ENCODE data around the gene ZWILCH.
A peak's percentile ranks its signal among the peaks of the same experiment; 100 is the strongest.
"Not testable (repeated sequence)": the region's sequence is repeated elsewhere in the genome, so short reads cannot be mapped to it uniquely, and the experiment has no call there.

ZWILCH gene

GRCh38 chr15:66488525-66488924 is 16.6 kb upstream of the ZWILCH start:
- DNase-seq (ENCODE audit: low read depth): no peak

DNA sequence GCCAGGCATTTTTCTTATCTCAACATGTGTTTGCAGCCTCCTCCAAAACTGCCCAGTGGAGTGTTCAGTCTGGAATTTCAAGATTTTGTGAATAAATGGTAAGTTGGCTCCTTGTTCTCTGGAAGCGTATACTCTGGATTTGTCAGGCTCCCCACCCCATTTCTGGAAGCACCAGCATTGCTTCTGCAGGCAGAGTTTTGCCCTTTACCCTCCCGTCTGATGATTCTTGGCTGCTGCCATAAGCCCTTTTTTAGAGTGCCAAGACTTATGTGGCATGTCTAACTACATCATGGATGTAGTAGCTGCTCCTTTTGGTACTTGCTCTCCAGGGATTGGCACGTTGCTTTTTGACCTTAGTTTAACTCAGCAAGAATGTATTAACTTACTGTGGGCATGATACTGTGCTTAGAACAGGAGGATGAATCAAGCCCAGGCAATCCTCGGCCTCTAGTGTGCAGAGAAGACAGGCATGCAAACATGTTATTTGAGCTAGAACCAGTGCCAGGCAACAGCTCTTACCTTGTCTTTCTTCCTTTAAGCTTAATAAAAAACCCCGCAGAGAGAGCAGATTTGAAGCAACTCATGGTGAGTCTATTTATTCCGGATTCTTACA is 15.8 kb upstream of the ZWILCH start:
- DNase-seq (ENCODE audit: low read depth): no peak

DNA sequence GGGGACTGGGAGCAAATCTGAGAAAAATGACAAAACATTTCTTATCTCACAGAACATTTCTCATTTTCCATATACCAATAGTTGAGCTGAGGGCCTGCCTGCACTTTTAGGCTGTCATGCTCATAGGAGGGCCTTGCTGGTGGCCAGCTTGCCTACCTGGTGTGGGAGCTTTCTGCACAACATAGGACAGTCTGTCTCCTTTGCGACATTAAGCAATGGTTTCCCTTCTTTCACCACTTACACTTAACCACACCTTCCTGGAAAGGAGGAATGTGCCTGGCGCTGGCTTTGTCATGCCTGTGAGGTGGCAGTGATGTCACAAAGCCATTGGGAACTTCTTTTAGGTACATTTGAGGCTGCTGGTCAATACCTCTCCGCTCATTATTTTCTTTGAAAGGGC is 13.3 kb upstream of the ZWILCH start:
- no peak for DNase-seq (ENCODE audit: low read depth)

DNA sequence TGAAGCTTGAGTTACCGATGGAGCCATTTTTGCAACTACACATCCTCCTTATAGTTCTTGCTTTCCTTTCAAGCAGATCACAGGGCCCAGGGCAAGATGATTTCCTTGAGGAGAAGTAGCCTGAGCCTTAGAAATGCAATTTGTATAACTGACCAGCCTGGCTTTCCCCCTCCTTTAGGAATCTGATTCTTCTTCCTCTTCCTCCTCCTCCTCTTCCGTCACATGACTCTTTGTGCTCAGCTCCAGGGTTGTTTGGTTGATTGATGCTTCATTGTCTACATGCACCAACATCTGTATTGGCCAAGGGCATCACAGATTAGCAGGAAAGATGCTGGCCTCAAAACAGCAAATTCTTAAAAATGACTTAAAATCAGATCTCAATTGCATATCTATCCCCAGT is 10.9 kb upstream of the ZWILCH start:
- DNase-seq (ENCODE audit: low read depth): no peak

DNA sequence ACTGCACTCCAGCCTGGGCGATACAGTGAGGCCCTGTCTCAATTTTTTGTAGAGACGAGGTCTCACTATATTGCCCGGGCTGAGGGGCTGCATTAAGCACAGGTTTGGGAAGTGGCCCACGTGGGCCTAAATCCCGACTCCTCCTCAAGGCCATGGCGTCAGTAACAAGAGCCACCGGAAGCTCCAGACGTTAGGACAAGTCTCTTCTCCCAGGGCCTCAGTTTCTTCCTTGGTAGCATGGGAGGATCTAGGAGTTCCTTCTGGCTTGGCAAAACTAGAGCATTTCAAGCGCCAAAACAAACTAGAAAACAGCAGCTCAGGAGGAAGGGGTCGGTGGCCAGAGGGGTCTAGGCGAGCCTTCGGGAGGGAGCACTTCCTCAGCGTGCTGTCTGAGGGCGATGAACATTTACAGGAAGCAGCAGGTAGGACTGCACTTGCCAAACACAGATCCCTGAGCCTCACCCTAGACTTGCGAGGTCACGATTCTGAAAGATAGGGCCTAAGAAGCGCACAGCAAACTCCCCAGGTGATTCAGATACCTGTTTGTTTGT is 8.1 kb upstream of the ZWILCH start:
- DNase-seq (ENCODE audit: low read depth): no peak

DNA sequence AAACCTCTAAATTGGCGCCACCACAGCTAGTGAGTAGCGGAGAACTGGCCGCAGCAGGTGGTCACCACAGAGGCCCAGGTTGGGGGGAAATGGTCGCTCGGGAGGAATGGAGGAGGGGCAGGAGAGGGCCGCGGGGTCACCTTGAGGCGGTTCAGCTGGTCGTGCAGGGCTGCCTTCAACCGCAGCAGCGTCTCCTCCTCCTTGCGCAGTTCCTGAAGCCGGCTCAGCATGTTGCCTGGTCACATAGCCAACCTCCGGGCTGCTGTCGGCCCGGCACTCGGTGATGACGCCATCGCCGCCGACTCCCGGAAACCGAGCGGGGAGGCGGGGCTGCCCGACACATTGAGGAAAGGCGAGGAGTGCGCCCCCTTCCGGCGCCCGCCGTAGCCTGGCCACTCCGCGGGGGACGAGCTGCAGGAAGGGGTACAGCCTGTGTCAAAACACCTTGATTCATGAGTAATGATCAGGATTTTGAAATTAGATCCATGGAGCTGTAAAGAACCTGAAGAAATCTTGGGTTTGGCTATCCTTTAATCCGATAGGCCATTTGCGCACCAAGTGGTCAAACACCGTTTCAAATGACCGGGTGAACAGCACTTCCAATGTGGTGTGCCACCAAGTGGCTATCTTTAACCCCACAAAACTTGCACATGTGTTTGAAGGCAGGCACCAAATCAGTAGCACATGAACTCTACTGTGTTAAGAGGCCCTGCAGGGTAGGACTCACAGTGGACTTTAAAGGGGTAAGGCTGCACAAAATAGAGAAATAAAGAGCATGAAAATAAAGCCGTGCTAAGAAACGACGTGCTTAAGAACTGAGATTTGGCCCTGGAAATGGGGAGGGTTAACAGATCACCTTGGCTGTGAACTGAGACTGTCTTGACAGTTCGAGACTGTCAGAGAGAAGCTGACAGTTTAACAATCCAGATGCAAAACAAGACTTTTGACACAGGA is 7.3 kb upstream of the ZWILCH start, which contains the start of gene SNAPC5:
SNAPC5 (minus strand) TSS at position 261 of the 954 bp plus-strand sequence; CDS start at position 230, 31 bp downstream.
- peak; percentile 77 for DNase-seq (ENCODE audit: low read depth)

DNA sequence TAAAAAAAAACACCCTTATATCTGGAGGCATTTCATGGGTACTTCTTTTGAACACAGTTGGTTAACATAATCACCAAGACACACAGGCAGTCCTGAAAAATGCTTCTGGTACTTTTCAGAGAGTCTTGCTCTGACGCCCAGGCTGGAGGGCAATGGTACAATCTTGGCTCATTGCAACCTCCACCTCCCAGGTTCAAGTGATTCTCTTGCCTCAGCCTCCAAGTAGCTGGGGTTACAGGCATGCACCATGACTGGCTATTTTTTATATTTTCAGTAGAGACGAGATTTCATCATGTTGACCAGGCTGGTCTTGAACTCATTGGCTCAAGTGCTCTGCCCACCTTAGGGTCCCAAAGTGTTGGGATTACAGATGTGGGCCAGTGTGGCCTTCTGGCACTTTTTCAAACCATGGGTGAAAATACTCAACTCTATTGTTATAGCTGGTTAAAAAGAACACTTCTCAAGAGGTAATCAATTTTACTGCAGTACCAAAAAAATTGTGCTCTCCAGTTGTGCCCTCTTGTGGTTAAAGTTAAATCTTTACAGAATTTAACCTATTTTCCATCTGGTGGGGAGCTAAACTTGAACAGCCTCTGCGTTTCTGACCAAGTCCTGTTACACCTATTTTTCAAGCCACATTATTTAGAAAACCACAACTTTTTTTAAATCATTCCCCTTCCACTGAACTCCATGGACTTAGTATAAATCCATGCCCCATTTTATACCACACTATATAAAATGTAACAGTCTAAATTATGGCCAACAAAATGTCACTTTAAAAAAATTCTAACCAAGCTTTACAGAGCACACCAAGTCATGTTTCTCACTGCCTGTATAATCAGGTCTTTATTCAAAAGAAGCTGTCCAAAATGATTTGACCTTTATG is 6.4 kb upstream of the ZWILCH start:
- DNase-seq (ENCODE audit: low read depth): no peak

GRCh38 chr15:66500346-66500745 is 4.8 kb upstream of the ZWILCH start:
- DNase-seq (ENCODE audit: low read depth): not testable (repeated sequence)

DNA sequence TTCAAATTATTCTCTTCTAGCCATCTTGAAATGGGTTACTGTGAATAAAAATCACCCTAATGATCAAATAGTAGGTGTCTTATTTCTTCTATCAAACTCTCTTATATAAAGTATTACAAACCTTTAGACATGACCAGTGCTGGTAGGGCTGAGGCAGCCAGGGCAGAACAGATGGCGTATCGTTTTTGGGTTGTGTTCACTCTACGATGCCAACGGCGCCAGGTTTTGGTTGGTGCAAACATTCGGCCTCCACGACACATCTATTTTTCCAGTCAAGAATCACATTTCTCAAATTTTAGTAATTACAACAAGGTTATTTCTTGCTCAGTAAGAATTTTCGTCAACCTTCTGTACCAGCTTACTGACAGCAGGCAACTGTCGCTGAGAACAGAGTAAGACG is 2.6 kb upstream of the ZWILCH start:
- no peak for DNase-seq (ENCODE audit: low read depth)

DNA sequence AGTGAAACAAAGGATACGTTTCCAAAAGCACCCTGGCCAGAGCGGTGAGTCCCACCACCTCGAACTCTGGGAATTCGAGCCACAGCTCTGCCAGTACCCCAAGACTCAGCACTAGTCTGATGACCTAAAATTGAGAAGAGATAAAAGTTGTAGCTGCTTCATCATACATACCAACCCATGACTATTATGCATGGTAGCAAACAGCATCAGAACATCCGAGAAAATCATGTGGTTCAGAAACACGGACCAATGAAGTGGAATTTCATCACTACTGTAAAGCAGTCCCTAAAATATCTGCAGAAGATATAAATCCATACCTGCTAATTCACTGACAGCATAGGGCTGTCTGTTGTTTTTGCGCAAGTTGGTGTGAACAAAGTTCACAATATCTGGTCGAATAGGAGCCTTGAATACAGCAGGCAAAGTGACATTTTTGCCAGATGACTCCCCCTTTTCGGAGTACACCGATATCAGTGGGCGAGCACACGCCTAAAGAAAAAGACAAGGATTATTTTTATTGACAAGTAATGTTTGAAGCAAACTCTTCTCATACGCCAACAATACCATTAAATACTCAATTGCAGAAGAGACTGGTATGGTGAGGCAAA is 2.0 kb upstream of the ZWILCH start:
- DNase-seq (ENCODE audit: low read depth): not testable (repeated sequence)

GRCh38 chr15:66503780-66504562 is 1.2 kb upstream of the ZWILCH start:
- no peak for DNase-seq (ENCODE audit: low read depth)

DNA sequence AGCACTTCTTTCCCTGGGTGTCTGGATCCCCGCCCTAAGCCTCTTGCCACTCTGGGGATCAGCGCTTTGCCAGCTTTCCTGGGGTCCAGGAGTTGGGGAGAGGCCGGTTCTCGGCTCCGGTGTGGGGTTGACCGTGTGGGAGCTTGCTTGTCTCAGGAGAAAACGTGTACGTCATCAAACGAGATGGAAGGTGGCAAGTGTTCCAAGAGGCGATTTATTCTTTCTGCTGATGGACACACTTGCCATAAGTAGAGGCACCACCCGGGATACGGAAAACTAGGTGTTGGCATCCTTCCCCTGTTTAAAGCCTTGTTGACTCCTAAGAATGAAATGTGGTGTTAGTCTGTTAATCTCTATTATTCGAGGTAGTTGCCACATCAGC is 295 bp downstream of the ZWILCH start:
- DNase-seq (ENCODE audit: low read depth): no peak

- no peak for DNase-seq (ENCODE audit: low read depth)
These were observed 692 bp downstream of the ZWILCH start for GRCh38 chr15:66505818-66506217.

GRCh38 chr15:66508293-66508883 is 3.3 kb downstream of the ZWILCH start:
- no peak for DNase-seq (ENCODE audit: low read depth)

DNA sequence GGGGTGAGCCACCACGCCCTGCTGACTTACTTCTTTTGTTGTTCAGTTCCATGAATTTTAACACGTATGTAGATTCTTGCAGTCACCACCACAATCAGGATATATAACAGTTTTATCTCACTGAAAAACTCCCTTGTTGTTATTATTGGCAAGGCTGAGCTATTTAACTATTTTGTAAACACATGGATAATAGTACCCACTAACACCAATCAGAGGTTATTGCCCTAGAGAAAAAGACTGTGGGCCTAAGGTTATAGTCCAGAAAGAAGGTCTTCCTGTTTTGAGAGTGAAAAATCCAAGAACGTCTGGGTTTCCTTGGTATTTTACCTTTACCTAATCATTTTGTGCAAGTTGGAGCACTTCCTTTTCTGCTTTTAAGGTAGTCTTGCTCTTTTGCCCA is 9.5 kb downstream of the ZWILCH start:
- no peak for DNase-seq (ENCODE audit: low read depth)

DNA sequence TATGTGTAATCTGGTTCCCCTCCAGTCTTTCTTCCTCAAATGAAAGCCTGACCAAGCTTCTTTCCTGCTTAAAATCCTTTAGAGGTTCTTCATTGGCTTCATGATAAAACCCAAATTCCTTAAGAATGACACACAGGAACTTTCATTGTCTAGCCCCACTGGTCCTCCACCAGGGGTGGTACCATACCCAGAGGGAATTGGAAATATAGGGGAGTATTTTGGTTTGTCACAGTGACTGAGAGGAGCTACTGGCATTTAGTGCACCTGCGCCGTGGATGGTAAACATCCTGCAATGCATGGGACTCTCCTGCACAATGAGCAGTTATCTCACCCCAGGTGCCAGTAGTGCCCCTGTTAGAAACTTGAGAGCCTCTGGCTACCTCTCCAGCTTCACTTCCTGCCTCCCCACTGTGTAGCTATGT is 10.8 kb downstream of the ZWILCH start:
- DNase-seq (ENCODE audit: low read depth): no peak

- no peak for DNase-seq (ENCODE audit: low read depth)
These were observed 18.8 kb downstream of the ZWILCH start for GRCh38 chr15:66523926-66524325.

GRCh38 chr15:66524838-66525237 is 19.7 kb downstream of the ZWILCH start:
- DNase-seq (ENCODE audit: low read depth): no peak

- DNase-seq (ENCODE audit: low read depth): no peak
These were observed 29.9 kb downstream of the ZWILCH start for GRCh38 chr15:66535056-66535455.

GRCh38 chr15:66542896-66543295 is 37.8 kb downstream of the ZWILCH start:
- DNase-seq (ENCODE audit: low read depth): no peak

Data from HS-5 (cell line).